GM18907 (cell line): ENCODE data around the gene BMX.

Experiments used
- ATAC-seq: cut with Tn5 transposase; IDR thresholded peaks from one replicate; pipeline ENCODE4 v1.9.1; 2021; ENCODE audit warnings: mild to moderate bottlenecking, moderate library complexity; ENCODE audit not compliant: unreplicated experiment

Gene BMX

DNA sequence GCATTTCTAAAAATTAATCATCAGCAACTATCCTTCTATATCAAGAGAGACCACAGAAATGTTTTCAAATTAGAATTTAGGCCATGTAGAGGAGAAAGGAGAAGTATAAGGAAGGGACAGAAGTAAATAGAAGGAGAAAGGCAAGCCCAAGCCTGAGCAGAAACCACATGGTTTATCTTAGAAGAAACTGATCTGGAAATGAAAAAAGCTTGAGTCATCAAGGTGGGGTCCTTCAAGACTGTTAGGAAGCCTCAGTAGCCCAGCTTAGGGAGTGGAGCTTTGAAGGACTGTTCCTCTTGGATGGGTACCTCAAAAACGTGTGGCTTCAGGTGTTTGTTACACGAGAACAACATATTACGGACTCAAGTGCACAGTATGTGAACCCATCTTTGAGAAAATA, 4.5 kb downstream of the BMX start:
- no peak for ATAC-seq

- ATAC-seq = no peak
Observed at GRCh38 chrX:15507005-15507404, 6.4 kb downstream of the BMX start.

DNA sequence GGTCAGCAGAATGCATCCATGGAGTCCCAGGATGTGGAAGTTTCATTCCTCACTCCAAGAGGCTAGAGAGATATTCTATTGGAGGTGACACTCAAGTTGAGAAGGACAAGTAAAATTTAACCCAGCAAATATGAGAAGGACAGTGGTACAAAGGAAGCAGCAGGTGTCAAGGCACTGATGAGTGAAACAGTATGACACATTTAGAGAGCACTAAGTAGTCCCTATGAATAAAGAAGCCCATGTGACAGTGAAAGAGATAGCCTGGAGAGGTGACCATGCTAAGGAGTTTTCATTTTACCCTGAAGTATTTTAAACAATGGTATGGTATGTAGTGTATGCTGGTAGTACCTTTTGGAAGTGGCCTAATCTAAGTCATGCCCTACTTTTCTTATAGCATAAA, 9.2 kb downstream of the BMX start:
- ATAC-seq = no peak

- no peak for ATAC-seq
Observed at GRCh38 chrX:15511563-15511962, 11.0 kb downstream of the BMX start.

DNA sequence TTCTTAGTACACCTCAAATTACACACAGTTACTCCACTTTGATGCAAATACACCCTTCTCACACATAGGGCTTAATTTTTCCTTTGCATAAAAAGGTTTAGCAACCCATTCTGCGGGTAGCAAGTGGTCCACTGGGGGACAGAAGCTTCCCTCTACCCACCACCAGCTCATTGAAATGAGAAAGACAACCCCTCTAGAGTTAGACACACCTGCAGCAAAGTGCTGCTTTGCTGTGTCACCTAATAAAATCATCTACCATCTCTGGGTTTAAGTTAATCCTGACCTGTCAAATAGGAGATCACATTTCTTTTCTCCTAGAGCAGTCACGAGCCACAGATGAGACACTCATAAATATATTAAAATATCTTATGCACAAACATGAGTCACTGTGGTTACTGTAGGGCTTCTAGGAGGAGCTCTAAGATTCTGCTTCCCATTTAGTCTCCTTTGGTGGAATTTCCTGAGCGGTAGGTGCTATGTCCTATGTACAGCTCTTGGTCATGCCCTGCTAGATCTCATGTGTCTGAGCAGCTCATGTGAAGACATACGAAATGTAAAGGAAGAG, 11.9 kb downstream of the BMX start:
- no peak for ATAC-seq

GRCh38 chrX:15514279-15514678, 13.7 kb downstream of the BMX start:
- ATAC-seq = no peak

GRCh38 chrX:15515931-15516330, 15.3 kb downstream of the BMX start:
- no peak for ATAC-seq

DNA sequence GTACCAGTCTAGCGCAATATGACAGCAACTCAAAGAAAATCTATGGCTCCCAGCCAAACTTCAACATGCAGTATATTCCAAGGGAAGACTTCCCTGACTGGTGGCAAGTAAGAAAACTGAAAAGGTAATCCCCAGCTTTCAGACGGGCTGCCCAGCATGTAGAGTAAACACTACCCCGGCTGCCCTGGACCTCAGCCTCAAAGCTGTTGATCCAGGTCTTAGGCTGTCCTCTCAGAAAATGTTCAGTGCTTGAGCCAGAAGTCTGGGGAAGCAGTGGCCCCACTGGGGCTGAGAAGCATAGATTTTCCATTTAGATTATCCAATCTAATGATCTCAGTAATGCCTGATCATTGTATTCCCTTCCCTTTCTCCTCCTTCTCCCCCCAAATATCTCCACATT, 21.9 kb downstream of the BMX start:
- no peak for ATAC-seq

DNA sequence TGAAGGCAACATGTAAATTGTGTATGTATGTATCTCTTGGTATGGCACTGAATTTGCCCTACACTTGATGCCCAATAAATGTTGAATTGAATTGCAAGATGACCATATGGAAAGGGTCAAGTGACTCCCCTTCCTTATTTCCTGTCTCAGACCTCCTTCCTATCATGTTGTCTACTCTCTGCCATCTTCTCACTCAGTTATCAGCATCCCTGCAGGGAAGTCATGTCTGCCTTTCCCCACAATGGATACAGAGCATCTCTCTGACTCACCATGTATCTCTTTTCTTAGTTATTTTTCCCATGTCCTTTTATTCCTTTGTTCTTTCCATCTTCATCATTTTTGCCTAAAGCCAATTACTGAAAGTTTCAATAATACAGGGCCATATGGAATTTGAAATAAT, 22.5 kb downstream of the BMX start:
- no peak for ATAC-seq

GRCh38 chrX:15524417-15524816, 23.8 kb downstream of the BMX start:
- no peak for ATAC-seq

- ATAC-seq = no peak
Observed at GRCh38 chrX:15525664-15526416, 25.2 kb downstream of the BMX start.

DNA sequence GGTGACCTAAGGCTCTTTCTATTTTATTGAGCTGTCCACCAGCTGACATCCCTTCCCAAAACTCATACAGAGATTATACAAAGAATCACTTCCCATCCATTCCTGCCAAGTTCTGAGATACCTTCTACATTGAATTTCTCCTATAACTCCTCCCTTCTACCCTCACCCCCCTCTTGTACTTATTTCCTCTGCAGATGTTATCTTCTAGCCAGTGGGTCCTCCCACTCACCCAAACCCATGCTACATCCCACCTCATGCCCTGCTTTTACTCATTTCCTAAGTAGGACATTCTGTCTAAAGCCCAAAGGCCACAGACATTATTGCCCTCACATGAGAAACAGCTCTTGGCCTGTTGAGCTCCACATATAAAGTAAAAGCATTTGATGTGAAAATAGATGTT, 28.6 kb downstream of the BMX start:
- no peak for ATAC-seq

DNA sequence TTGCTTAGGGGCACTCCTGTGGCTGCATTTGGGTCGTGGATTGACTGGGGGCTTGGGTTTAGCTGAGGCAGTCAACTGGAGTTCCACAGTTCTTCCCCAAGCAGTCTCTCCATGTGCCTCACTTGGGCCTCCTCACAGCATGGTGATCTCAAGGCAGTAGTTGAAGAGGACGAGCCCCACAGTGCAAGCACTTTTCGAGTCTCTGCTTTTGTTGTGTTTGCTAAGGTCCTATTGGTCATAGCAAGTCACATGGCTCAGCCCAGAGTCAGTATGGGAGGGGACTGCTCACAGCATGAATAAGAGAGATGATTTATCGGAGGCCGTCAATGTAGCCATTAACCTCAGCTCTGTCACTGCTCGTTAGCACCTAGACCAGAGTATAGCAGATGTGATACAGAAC, 29.7 kb downstream of the BMX start:
- no peak for ATAC-seq

DNA sequence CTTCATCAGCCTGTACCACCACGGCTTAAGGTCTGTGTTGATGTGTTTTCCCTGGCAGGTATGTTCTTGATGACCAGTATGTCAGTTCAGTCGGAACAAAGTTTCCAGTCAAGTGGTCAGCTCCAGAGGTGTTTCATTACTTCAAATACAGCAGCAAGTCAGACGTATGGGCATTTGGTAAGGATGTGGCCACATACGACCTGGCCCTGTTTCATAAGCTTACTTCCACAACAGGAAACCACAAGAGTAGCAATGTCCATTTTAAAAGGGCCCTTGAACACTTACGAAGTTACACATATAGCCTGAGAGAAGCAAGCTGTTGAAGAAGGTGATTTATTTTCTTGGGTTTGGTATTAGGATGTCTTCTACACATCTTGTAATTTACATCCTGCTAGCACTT, 46.1 kb downstream of the BMX start:
- ATAC-seq = no peak

GRCh38 chrX:15547356-15547755, 46.7 kb downstream of the BMX start:
- ATAC-seq = no peak

GRCh38 chrX:15549189-15550012, 48.8 kb downstream of the BMX start:
- ATAC-seq = no peak

- ATAC-seq = no peak
Observed at GRCh38 chrX:15559227-15559626, 58.6 kb downstream of the BMX start.

GRCh38 chrX:15560924-15561323, 60.3 kb downstream of the BMX start:
- ATAC-seq = no peak

DNA sequence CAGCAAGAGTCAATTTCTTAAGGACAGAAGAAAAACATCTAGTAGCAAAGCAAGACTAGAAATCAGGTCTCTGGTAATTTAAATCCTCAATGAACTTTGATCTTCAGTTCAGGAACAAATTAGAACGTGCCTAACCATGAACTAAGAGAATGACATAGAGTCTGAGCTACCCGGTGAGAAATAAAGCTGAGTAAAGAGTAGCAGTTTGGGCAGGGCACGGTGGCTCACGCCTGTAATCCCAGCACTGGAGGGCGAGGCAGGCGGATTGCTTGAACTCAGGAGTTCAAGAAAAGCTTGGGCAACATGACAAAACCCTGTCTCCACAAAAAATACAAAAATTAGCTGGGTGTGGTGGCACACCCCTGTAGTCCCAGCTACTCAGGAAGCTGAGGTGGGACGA, 62.4 kb downstream of the BMX start:
- ATAC-seq = no peak

- ATAC-seq = peak; percentile 49
Observed at GRCh38 chrX:15564981-15565579, 64.5 kb downstream of the BMX start.

- no peak for ATAC-seq
Observed at GRCh38 chrX:15566244-15566643, 65.6 kb downstream of the BMX start.

DNA sequence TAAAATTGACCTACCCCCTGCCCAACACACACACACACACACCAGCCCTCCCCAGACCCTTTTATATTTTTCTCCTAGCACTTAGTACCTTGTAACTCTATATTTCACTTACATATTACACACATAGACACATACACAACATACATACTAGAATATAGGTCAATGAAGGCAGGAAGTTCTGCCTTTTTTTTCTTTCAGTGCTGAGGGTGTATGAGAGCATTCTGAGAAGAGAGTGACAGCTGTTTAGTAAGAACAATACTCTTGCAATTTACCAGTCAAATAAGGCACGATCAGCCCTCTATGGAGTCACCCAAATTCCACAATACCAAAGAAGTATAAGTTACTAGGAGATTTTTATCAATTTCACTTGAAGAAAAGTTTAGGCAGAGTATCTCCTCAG, 66.7 kb downstream of the BMX start:
- ATAC-seq = no peak
